ENCODE results near the gene MPP4. TPM values are rescaled to one million over a fixed set of nuclear protein-coding genes. Genes with fewer than 3 reads are reported as not detected.

Gene MPP4
- total and polyA plus RNA-seq, 2 donors (not counting 1 experiment from before 2014, with no cell fraction given): 0.50 to 4.4 TPM

GRCh38 chr2:201669865-201670264, 28.6 kb downstream of the MPP4 start:
- no peaks in the 10 kb centered on the region for H3K9me3 ChIP-seq (ENCODE audit: control insufficient read depth, insufficient read depth, low read depth, low read length)
- no peaks in the 10 kb centered on the region for H4K20me1 ChIP-seq (ENCODE audit: control insufficient read depth, extremely low read depth, insufficient read depth, low read length)
- no peak overlapping the region for H3K4me2 ChIP-seq (ENCODE audit: extremely low read depth, insufficient read depth, low read length)
- no peaks in the 10 kb centered on the region for H3K79me2 ChIP-seq (ENCODE audit: control insufficient read depth, insufficient read depth, low read length)
- H3K36me3 ChIP-seq (ENCODE audit: control insufficient read depth, insufficient read depth, low read length): no peaks in the 10 kb centered on the region
- no peaks in the 10 kb centered on the region for H3K27me3 ChIP-seq (ENCODE audit: control insufficient read depth, insufficient read depth, low read length)
- no peaks in the 10 kb centered on the region for H3K4me1 ChIP-seq (ENCODE audit: control insufficient read depth, extremely low read depth, insufficient read depth, low read length)
- H3K27ac ChIP-seq (ENCODE audit: insufficient read depth, low read length): no peak overlapping the region
- H2AFZ ChIP-seq (ENCODE audit: low read length): no peak overlapping the region
- no peak overlapping the region for H3K4me3 ChIP-seq (replicated peaks in 1 of 4; ENCODE audit: control extremely low read depth in 1 of 4, insufficient read depth in 1 of 4, low read depth in 3 of 4, low read length in 4 of 4)
- no peak overlapping the region for H3K9ac ChIP-seq (ENCODE audit: insufficient read depth, low read length)
- no peak for DNase-seq (ENCODE audit: low read depth in 2 of 2)
- TF ChIP-seq EZH2 (IDR thresholded peaks at IDR 0.05; ENCODE audit: low read length, missing control alignments) (no peak), CTCF (conservative IDR thresholded peaks at IDR 0.05 in 1 of 2, IDR thresholded peaks at IDR 0.05 in 1 of 2; ENCODE audit: low read depth in 1 of 2, low read length in 2 of 2) (no peak)

DNA sequence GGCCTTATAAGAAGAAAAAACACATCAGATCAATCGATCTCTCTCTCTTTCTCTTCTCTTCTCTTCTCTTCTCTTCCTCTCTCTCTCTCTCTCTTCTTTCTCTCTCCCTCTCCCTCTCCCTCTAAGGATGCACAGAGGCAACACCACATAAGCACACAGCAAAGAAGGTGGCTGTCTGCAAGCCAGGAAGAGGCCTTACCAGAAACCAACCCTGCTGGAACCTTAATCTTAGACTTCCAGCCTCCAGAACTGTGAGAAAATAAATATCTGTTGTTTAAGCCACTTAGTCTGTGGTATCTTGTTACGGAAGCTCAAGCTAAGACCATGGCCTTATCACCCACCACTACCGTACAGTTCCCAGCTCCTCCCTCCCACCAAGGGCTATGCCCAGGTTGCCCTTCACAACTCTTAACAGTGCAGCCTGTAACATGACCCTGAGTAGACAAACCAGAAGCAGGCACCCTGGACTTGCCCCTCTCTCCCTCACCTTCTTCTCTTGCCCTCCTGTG, 30.0 kb downstream of the MPP4 start:
- Histone ChIP-seq H2AFZ (ENCODE audit: low read length) (no peak overlapping the region), H3K4me1 (ENCODE audit: control insufficient read depth, extremely low read depth, insufficient read depth, low read length) (no peaks in the 10 kb centered on the region), H3K79me2 (ENCODE audit: control insufficient read depth, insufficient read depth, low read length) (no peaks in the 10 kb centered on the region), H3K27ac (ENCODE audit: insufficient read depth, low read length) (no peak overlapping the region), H3K4me3 (replicated peaks in 1 of 4; ENCODE audit: control extremely low read depth in 1 of 4, insufficient read depth in 1 of 4, low read depth in 3 of 4, low read length in 4 of 4) (no peak overlapping the region), H3K9me3 (ENCODE audit: control insufficient read depth, insufficient read depth, low read depth, low read length) (no peaks in the 10 kb centered on the region), H3K36me3 (ENCODE audit: control insufficient read depth, insufficient read depth, low read length) (no peaks in the 10 kb centered on the region), H3K9ac (ENCODE audit: insufficient read depth, low read length) (no peak overlapping the region), H3K4me2 (ENCODE audit: extremely low read depth, insufficient read depth, low read length) (no peak overlapping the region), H3K27me3 (ENCODE audit: control insufficient read depth, insufficient read depth, low read length) (no peaks in the 10 kb centered on the region), H4K20me1 (ENCODE audit: control insufficient read depth, extremely low read depth, insufficient read depth, low read length) (no peaks in the 10 kb centered on the region)
- no peak for DNase-seq (ENCODE audit: low read depth in 2 of 2)
- TF ChIP-seq EZH2 (IDR thresholded peaks at IDR 0.05; ENCODE audit: low read length, missing control alignments): no peak
- TF ChIP-seq CTCF (conservative IDR thresholded peaks at IDR 0.05 in 1 of 2, IDR thresholded peaks at IDR 0.05 in 1 of 2; ENCODE audit: low read depth in 1 of 2, low read length in 2 of 2): no peak

- no peaks in the 10 kb centered on the region for H3K36me3 ChIP-seq (ENCODE audit: control insufficient read depth, insufficient read depth, low read length)
- H4K20me1 ChIP-seq (ENCODE audit: control insufficient read depth, extremely low read depth, insufficient read depth, low read length): no peaks in the 10 kb centered on the region
- no peaks in the 10 kb centered on the region for H3K79me2 ChIP-seq (ENCODE audit: control insufficient read depth, insufficient read depth, low read length)
- H3K4me3 ChIP-seq (replicated peaks in 1 of 4; ENCODE audit: control extremely low read depth in 1 of 4, insufficient read depth in 1 of 4, low read depth in 3 of 4, low read length in 4 of 4): no peak overlapping the region
- no peaks in the 10 kb centered on the region for H3K9me3 ChIP-seq (ENCODE audit: control insufficient read depth, insufficient read depth, low read depth, low read length)
- no peak overlapping the region for H3K9ac ChIP-seq (ENCODE audit: insufficient read depth, low read length)
- H2AFZ ChIP-seq (ENCODE audit: low read length): no peak overlapping the region
- no peaks in the 10 kb centered on the region for H3K27me3 ChIP-seq (ENCODE audit: control insufficient read depth, insufficient read depth, low read length)
- H3K27ac ChIP-seq (ENCODE audit: insufficient read depth, low read length): no peak overlapping the region
- no peak for DNase-seq (ENCODE audit: low read depth in 2 of 2)
- H3K4me2 ChIP-seq (ENCODE audit: extremely low read depth, insufficient read depth, low read length): no peak overlapping the region
- H3K4me1 ChIP-seq (ENCODE audit: control insufficient read depth, extremely low read depth, insufficient read depth, low read length): no peaks in the 10 kb centered on the region
- TF ChIP-seq CTCF (conservative IDR thresholded peaks at IDR 0.05 in 1 of 2, IDR thresholded peaks at IDR 0.05 in 1 of 2; ENCODE audit: low read depth in 1 of 2, low read length in 2 of 2) (no peak), EZH2 (IDR thresholded peaks at IDR 0.05; ENCODE audit: low read length, missing control alignments) (no peak)
Observed at GRCh38 chr2:201664334-201664733, 34.1 kb downstream of the MPP4 start.

Data from fibroblast of lung (primary cell).